Measurements from ENCODE around the gene SIL1.
"Not testable (repeated sequence)": the region's sequence is repeated elsewhere in the genome, so short reads cannot be mapped to it uniquely, and the experiment has no call there.

Gene SIL1

DNA sequence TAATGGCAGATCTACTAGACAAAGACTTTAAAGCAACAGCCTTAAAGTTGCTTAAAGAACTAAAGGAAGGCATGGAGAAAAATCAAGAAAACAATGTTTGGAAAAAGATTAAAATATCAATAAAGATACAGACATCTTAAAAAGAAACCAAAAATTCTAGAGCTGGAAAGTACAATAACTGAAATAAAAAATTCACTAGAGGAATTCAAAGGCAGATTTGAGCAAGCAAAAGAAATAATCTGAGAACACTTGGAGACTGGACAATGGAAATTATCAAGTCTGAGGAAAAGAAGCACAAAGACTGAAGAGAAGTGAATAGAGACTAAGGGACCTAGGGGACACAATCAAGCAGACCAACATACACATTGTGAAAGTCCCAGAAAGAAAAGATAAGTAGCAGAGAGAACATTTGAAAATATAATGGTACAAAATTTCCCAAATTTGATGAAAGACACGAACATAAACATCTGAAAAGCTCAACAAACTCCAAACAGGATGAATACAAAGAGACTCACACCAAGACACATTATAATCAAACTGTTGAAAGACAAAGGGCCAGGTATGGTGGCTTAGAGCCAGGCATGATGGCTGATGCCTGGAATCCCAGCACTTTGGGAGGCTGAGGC lies 26.3 kb downstream of the SIL1 start:
- no peak for DNase-seq

DNA sequence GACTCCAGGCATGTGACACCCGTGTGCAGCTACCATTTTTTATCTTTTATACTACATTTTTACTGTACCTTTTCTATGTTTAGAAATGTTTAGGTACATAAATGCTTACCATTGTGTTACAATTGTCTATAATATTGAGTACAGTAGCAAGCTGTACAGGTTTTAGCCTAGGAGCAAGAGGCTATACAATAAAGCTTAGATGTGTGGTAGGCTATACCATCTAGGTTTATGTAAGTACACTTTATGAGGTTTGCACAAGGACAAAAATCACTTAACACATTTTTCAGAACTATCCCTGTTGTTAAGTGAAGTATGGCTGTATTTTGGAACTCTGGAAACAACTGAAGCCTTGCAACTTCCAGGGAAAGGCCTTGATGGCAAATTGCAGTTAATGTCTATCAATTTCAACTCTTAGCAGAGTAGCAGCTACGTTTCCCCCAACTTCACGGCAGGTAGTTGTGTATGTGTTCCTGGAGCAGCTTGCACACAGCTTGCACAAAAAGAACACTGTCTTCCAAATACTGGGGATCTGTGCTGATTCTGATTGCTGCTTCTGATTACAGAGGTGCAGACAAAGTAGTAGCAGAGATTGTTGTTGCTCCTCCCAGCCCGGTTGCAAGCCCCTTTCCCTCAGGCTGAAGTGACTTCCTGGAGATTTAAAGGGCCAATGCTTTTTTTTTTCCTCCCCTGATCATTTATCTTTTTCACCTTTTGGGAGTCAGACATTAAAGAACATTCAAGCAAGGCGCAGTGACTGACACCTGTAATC lies 30.0 kb downstream of the SIL1 start:
- no peak for DNase-seq

DNA sequence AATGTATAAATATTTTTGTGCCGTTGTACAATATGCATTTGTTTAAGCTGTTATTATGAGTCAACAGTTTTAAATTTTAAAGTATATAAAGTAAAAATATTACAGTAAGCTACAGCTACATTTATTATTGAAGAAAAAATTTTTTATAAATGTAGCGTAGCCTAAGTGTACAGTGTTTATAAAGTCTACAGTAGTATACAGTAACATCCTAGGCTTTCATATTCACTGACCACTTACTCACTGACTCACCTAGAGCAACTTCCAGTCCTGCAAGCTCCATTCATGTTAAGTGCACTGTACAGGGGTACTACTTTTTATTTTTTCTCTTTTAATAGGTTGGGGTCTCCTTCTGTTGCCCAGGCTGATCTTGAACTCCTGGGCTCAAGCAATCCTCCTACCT lies 30.6 kb downstream of the SIL1 start:
- DNase-seq = no peak

GRCh38 chr5:139167063-139167462 lies 31.1 kb downstream of the SIL1 start:
- no peak for DNase-seq

- DNase-seq = not testable (repeated sequence)
These were observed 33.3 kb downstream of the SIL1 start for GRCh38 chr5:139164897-139165296.

DNA sequence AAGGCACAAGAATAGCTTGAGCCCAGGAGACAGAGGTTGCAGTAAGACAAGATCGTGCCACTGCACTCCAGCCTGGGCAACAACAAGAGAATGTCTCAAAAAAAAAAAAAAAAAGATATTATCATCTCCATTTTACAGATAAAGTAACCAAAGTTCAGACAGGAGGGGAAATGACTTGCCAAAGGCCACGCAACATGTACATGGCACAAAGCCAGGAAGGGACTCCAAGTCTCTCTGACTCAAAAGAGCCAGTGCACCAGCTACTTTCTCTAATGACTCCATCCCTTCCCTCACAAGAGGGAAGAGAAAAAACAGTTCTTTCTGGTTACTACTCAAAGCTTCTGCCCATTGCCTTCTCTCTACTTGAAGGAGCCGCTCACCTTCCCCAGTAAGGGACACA lies 34.1 kb downstream of the SIL1 start:
- DNase-seq = no peak

GRCh38 chr5:139162448-139162847 lies 35.7 kb downstream of the SIL1 start:
- DNase-seq = no peak

DNA sequence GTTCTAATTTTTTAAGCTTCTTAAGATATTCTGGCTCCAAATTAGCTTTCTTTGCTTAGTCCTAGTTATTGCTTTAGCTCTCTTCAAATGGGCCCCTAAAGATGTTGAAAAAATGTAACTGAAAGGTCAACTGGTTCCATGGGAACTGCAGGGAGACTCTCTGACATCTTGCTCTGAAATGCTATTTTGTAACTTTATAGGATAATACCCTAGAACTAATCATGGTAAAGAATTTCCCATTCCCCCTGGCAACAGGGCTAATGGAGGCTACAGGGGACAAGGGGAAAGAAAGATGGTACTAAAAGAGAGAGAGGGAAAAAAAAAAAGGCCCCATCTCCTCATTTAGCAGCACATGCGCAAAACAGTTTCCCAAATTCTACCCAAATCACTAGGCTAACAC lies 39.4 kb downstream of the SIL1 start:
- no peak for DNase-seq

DNA sequence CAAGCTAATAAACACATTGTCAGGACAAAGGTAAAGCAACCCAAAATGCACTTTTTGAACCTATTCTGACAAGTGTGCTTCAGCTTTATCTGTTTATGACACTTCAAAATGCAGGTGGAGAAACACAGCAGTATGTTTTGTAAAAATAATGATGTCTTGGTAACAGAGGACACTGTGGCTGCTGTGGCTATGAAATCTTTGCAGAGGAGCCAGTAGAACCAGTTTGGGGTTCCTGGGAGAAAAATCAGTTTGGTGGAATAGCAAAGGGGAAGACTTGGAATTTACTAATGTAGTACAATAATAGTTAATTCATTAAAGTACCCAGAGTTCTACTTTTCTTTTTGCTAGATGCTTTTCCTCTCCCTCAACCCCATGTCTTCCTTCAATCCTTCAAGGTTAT lies 40.6 kb downstream of the SIL1 start:
- DNase-seq = no peak

- no peak for DNase-seq
These were observed 41.4 kb downstream of the SIL1 start for GRCh38 chr5:139156814-139157213.

- DNase-seq = no peak
These were observed 42.8 kb downstream of the SIL1 start for GRCh38 chr5:139155333-139155732.

- DNase-seq = no peak
These were observed 46.3 kb downstream of the SIL1 start for GRCh38 chr5:139151902-139152301.

GRCh38 chr5:139150367-139150999 lies 47.7 kb downstream of the SIL1 start:
- no peak for DNase-seq

DNA sequence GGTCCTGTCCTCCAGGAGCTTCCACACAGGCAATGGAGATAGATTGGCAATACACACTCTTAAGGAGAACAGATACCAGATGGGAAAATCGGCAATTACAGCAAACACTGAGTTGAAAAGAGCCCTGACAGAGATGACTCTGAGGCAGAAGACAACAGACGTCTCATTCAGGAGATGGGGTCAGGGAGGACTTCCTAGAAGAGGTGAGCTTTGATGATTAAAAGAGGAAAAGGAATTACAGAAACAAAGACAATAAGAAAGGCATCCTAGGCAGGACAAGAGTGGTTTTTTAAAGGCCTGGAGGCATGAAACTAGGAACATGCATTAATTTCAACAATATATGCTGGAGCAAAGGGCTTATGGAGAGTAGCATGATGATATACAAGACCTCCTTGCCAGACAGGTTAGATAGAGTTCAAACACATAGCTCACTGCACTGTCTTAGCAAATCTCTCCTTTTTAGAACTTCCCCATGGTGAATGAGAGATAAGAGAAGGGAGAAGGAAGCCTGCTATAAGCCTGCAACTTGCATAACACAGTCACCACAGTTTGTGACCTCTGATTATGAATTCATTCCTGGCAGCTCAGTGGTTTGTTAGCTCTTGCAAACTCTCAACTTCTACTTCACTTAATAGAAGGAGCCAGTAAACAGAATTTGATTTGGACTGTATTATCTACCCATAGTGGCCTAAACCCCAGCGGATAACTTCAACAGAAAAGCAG lies 48.5 kb downstream of the SIL1 start:
- DNase-seq = no peak

DNA sequence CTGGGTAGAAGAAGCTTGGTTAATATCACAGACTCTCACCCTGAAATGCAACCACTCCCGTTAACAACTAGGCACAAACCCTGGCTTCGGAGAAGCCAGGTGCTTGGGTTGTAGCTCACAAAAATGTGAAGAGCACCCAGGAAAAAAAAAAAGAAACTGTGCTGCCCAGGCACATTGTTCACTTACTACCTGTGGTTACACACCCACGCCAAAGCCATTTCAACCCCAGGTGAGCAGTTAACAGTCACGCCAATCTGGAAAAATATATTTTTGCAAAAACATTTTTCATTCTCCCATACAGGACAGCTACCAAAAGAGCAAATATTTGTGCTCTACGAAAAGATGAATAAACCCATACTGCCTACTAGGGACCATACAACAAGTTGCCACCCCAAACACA lies 49.2 kb downstream of the SIL1 start:
- no peak for DNase-seq

DNA sequence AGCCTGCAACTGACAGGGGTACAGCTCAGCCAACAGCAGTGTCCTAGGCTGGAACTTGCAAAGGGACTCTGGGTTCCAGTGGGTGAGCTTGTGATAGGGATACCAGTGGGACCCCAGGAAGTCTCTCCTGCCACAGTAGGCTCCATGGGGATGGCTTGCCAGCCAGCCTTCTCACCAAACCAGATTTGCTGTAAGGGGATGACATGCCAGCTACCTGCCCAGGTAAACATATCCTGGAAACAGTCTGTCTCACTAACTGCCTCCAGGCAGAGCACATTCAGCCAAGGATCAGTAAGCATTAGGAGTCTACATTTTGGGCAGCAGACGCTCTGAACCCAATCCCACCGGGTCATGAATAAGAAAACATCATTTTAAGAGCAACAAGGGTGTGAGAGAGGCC lies 49.9 kb downstream of the SIL1 start:
- no peak for DNase-seq

DNA sequence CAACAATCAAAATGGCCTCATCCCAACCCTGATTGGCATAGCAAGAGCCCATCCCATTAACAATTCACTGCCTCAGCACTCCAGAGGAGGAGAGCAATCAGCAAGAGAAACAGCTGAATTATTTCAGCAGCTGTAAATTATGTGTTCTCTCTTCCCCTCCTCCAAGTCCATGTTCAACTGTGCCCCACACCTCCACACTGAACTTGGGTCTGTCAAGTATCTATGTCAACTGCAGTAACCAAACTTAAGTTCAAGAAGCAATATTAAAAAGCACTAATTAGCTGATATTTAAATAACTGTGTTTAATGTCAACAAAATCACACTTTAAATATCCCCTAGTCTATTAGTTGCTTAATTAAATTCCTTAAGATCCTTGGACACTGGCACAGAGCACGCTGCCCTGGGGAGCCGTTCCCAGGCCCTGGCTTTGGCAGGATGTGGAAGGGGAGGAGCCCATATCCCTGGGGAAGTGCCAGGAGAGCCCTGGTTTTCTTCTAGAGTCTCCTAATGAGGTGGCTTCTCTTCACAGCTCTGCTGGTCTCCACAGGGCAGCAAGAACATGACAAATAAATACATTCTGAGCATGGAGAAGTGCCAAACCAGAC lies 50.6 kb downstream of the SIL1 start:
- DNase-seq = no peak

- DNase-seq = peak in 1 of 2 experiments; percentile 13
These were observed 51.2 kb downstream of the SIL1 start for GRCh38 chr5:139146809-139147482.

- no peak for DNase-seq
These were observed 56.5 kb downstream of the SIL1 start for GRCh38 chr5:139141446-139142204.

- DNase-seq = no peak
These were observed 57.5 kb downstream of the SIL1 start for GRCh38 chr5:139140591-139141071.

DNA sequence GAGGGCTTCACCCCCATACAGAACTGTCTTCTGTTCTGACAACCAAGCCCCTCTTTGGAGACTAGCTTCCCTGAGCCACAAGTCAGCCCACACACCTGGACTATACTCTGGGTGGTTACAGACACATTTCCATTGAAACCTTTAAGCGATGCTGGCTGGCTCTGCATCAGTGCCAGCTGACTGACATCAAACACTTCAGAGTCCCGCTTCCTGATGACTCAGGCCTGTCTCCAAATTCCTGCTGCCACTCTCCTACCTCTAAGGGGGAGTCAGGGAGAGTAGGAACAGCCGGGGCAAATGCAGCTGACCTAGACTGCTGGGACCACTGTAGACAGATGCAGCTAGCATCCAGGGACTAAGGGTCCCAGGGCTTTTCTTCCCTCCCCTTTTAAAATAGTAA lies 59.4 kb downstream of the SIL1 start:
- no peak for DNase-seq

- DNase-seq = no peak
These were observed 60.1 kb downstream of the SIL1 start for GRCh38 chr5:139138109-139138508.

Measured in NCI-H526 (cell line).